SK-N-SH (cell line): Measurements from ENCODE around the gene ADD1. TPM values are rescaled to one million over a fixed set of nuclear protein-coding genes. Genes with fewer than 3 reads are reported as not detected.
"Not testable (repeated sequence)": the region's sequence is repeated elsewhere in the genome, so short reads cannot be mapped to it uniquely, and the experiment has no call there.

Experiments used
- CTCF ChIA-PET: fragments of 300-600, 350-600 bp; formaldehyde crosslinking; extraction: SDS; loops from one replicate; lab custom pipeline; 2021; lab: Yijun Ruan, JAX
- POLR2A ChIA-PET: fragments of 350-600 bp; sonication (Branson Sonifier 250); formaldehyde crosslinking; extraction: SDS; loops from one replicate; lab custom pipeline; 2020; ENCODE audit warnings: antibody characterized with exemption, inconsistent platforms; lab: Yijun Ruan, JAX
- DNase-seq: peaks from one replicate; pipeline ENCODE4 v3.0.0; 2012
- H2AFZ ChIP-seq: fragments of 200-600 bp; sonication (generic); 2 replicates; pipeline ENCODE4 v1.8.1; 2016; ENCODE audit warnings: antibody characterized with exemption, mild to moderate bottlenecking, low read depth
- H3F3A ChIP-seq: fragments of 200-600 bp; sonication (generic); replicated peaks from 2 replicates; pipeline ENCODE3; 2016; ENCODE audit warnings: antibody characterized with exemption, mild to moderate bottlenecking; ENCODE audit not compliant: insufficient read depth
- H3K27ac ChIP-seq, 2 experiments: fragments of 200-500 bp in 1 of 2; fragments of 200-600 bp in 1 of 2; sonication (Bioruptor generic) in 1 of 2; sonication (generic), shearing (Covaris generic) in 1 of 2; 2 replicates each; pipeline versions ENCODE4 v1.5.1 to v1.6.1; 2014 to 2016; ENCODE audit warnings: low read depth in 2 of 2, inconsistent platforms in 1 of 2, low read length in 1 of 2, mild to moderate bottlenecking in 1 of 2, mixed read lengths in 1 of 2
- H3K27me3 ChIP-seq: fragments of 200-600 bp; sonication (generic), shearing (Covaris generic); 2 replicates; pipeline ENCODE4 v1.6.1; 2016; ENCODE audit warnings: mixed run types; ENCODE audit not compliant: insufficient read depth
- H3K36me3 ChIP-seq, 2 experiments: fragments of 200-500 bp in 1 of 2; fragments of 200-600 bp in 1 of 2; sonication (Bioruptor generic) in 1 of 2; sonication (generic) in 1 of 2; replicated peaks in 1 of 2; 2 replicates each; pipeline versions ENCODE3 to v1.5.1; 2014 to 2016; ENCODE audit warnings: low read length in 1 of 2, mild to moderate bottlenecking in 1 of 2; ENCODE audit not compliant: insufficient read depth in 2 of 2, control insufficient read depth in 1 of 2
- H3K4me1 ChIP-seq, 2 experiments: fragments of 200-500 bp in 1 of 2; fragments of 200-600 bp in 1 of 2; sonication (Bioruptor generic) in 1 of 2; sonication (generic), shearing (Covaris generic) in 1 of 2; 2 replicates each; pipeline versions ENCODE4 v1.5.1 to v1.6.1; 2014 to 2016; ENCODE audit warnings: low read depth in 1 of 2, low read length in 1 of 2, mixed run types in 1 of 2; ENCODE audit not compliant: insufficient read depth in 2 of 2, control insufficient read depth in 1 of 2
- H3K4me2 ChIP-seq: fragments of 200-600 bp; sonication (generic), shearing (Covaris generic); 2 replicates; pipeline ENCODE4 v1.6.1; 2017; ENCODE audit warnings: mixed run types
- H3K4me3 ChIP-seq, 2 experiments: fragments of 200-500 bp in 1 of 2; fragments of 200-600 bp in 1 of 2; sonication (Bioruptor generic) in 1 of 2; sonication (generic), shearing (Covaris generic) in 1 of 2; 2 replicates each; pipeline versions ENCODE4 v1.5.1 to v1.8.1; 2014 to 2016; ENCODE audit warnings: low read depth in 2 of 2, inconsistent platforms in 1 of 2, low read length in 1 of 2, mild to moderate bottlenecking in 1 of 2, mixed read lengths in 1 of 2, moderate library complexity in 1 of 2
- H3K79me2 ChIP-seq: fragments of 200-600 bp; sonication (generic); 2 replicates; pipeline ENCODE4 v1.8.1; 2017; ENCODE audit warnings: mild to moderate bottlenecking; ENCODE audit not compliant: insufficient read depth
- H3K9ac ChIP-seq: fragments of 200-600 bp; sonication (generic); 2 replicates; pipeline ENCODE4 v1.6.1; 2017; ENCODE audit warnings: mixed run types
- H3K9me2 ChIP-seq: fragments of 200-600 bp; sonication (generic); 2 replicates; pipeline ENCODE4 v1.6.1; 2017; ENCODE audit warnings: mixed run types
- H3K9me3 ChIP-seq: fragments of 200-600 bp; sonication (generic); 2 replicates; pipeline ENCODE4 v1.6.1; 2017; ENCODE audit warnings: mixed run types, mild to moderate bottlenecking, moderate library complexity
- H4K20me1 ChIP-seq: fragments of 200-600 bp; sonication (generic); 2 replicates; pipeline ENCODE4 v1.6.1; 2017; ENCODE audit warnings: mild to moderate bottlenecking, mixed run types; ENCODE audit not compliant: insufficient read depth
- CHD2 ChIP-seq: fragments of 150-350 bp; IDR thresholded peaks from 2 replicates; pipeline ENCODE4 v1.6.1; 2018; ENCODE audit warnings: low read length; ENCODE audit not compliant: partially characterized antibody
- ELF1 ChIP-seq: IDR thresholded peaks from 2 replicates; pipeline ENCODE4 v1.4.0; 2012
- FOSL2 ChIP-seq: IDR thresholded peaks from 2 replicates; pipeline ENCODE4 v1.4.0; 2012; ENCODE audit warnings: low read depth, mild to moderate bottlenecking, moderate library complexity, borderline replicate concordance
- FOXJ3 ChIP-seq: sonication (generic); formaldehyde crosslinking; IDR thresholded peaks from 2 replicates; pipeline ENCODE4 v1.5.1; 2020; ENCODE audit warnings: mild to moderate bottlenecking, missing genetic modification reagents
- FOXM1 ChIP-seq: IDR thresholded peaks from 2 replicates; pipeline ENCODE4 v1.4.0; 2012; ENCODE audit warnings: low read depth, mild to moderate bottlenecking
- GATA2 ChIP-seq: sonication (generic); formaldehyde crosslinking; IDR thresholded peaks from 2 replicates; pipeline ENCODE4 v1.5.0; 2020; ENCODE audit warnings: mild to moderate bottlenecking, missing genetic modification reagents
- JUND ChIP-seq: IDR thresholded peaks from 2 replicates; pipeline ENCODE4 v1.4.0; 2012
- MEF2A ChIP-seq: IDR thresholded peaks from 2 replicates; pipeline ENCODE4 v1.4.0; 2012; ENCODE audit warnings: low read depth, borderline replicate concordance
- MXI1 ChIP-seq: IDR thresholded peaks from 2 replicates; pipeline ENCODE4 v1.6.1; 2012; ENCODE audit warnings: mild to moderate bottlenecking, low read depth, low read length, improper control_type of control experiment
- RCOR1 ChIP-seq: fragments of 150-350 bp; IDR thresholded peaks from 2 replicates; pipeline ENCODE4 v1.6.1; 2017; ENCODE audit warnings: antibody characterized with exemption, low read length
- RFX5 ChIP-seq: IDR thresholded peaks from 2 replicates; pipeline ENCODE4 v1.6.1; 2012; ENCODE audit warnings: mild to moderate bottlenecking, improper control_type of control experiment, low read length
- SIN3A ChIP-seq: IDR thresholded peaks from 2 replicates; pipeline ENCODE4 v1.6.1; 2012; ENCODE audit warnings: low read depth, mild to moderate bottlenecking, low read length, moderate library complexity, borderline replicate concordance
- TAF1 ChIP-seq: IDR thresholded peaks from 2 replicates; pipeline ENCODE4 v1.6.1; 2012; ENCODE audit warnings: low read depth, mild to moderate bottlenecking, low read length, moderate library complexity, borderline replicate concordance
- TCF12 ChIP-seq: IDR thresholded peaks from 2 replicates; pipeline ENCODE4 v1.4.0; 2012
- WGBS: methylation state at CpG from one replicate; pipeline ENCODE4 v1.1.6; 2017; ENCODE audit warnings: low lambda C conversion rate; 5-methylcytosine and 5-hydroxymethylcytosine counted together
- polyA plus RNA-seq, 3 experiments: library from polyadenylated mRNA; depleted of rRNA; stranded (reverse); fragments of >200 nt; gene quantifications; 2 replicates each; pipeline ENCODE4 v1.2.3, GENCODE V29; 2012
- TF ChIP-seq, protein P1 (sequence below): IDR thresholded peaks from 2 replicates; pipeline ENCODE4 v1.6.1; 2012; ENCODE audit warnings: mild to moderate bottlenecking, low read depth, low read length, moderate library complexity
- TF ChIP-seq, protein P2 (sequence below): fragments of 200-600 bp; sonication (generic); IDR thresholded peaks from 2 replicates; pipeline ENCODE4 v1.6.1; 2017; ENCODE audit warnings: antibody characterized with exemption, mild to moderate bottlenecking, moderate library complexity
- TF ChIP-seq, protein P3 (sequence below): IDR thresholded peaks from 2 replicates; pipeline ENCODE4 v1.4.0; 2012; ENCODE audit warnings: low read depth, borderline replicate concordance
- TF ChIP-seq, protein P4 (sequence below): fragments of 150-350 bp; IDR thresholded peaks from 2 replicates; pipeline ENCODE4 v1.6.1; 2017; ENCODE audit warnings: antibody characterized with exemption, low read length, low read depth, borderline replicate concordance

ADD1 gene
- polyA plus RNA-seq, 1 of the 3 experiments (the other 2 are of a cell fraction): 155 TPM

DNA sequence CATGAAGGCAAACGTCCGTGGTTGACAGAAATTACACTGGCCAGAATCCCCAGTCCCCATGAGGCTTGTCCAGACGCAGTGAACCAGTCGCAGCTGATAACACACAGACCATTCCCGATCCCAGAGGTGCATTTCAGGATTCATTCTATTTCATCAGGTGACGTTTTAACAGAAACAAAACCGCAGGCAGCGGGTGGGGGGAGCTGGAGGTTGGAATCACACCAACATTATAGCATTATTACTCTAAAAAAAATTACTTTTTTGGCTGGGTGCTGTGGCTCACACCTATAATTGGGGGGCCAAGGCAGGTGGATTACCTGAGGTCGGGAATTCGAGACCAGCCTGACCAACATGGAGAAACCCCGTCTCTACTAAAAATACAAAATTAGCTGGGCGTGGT, 94.3 kb downstream of the ADD1 start:
- H3K79me2 ChIP-seq: peaks cover 43% of the 10 kb centered on the region
- H4K20me1 ChIP-seq: 0 out of 2 replicates have a peak, but pooled peaks cover 19% of the 10 kb centered on the region
- no peak overlapping the region for H2AFZ ChIP-seq
- CTCF ChIA-PET: no interaction called here
- TF ChIP-seq TCF12 (no peak), JUND (no peak), CHD2 (no peak), RCOR1 (no peak), GATA2 (no peak), ELF1 (no peak), FOXM1 (no peak), TAF1 (no peak), FOSL2 (no peak), MEF2A (no peak), FOXJ3 (CRISPR knock-in tag) (no peak), RFX5 (no peak), SIN3A (no peak), MXI1 (no peak)
- TF ChIP-seq, protein P1, sequence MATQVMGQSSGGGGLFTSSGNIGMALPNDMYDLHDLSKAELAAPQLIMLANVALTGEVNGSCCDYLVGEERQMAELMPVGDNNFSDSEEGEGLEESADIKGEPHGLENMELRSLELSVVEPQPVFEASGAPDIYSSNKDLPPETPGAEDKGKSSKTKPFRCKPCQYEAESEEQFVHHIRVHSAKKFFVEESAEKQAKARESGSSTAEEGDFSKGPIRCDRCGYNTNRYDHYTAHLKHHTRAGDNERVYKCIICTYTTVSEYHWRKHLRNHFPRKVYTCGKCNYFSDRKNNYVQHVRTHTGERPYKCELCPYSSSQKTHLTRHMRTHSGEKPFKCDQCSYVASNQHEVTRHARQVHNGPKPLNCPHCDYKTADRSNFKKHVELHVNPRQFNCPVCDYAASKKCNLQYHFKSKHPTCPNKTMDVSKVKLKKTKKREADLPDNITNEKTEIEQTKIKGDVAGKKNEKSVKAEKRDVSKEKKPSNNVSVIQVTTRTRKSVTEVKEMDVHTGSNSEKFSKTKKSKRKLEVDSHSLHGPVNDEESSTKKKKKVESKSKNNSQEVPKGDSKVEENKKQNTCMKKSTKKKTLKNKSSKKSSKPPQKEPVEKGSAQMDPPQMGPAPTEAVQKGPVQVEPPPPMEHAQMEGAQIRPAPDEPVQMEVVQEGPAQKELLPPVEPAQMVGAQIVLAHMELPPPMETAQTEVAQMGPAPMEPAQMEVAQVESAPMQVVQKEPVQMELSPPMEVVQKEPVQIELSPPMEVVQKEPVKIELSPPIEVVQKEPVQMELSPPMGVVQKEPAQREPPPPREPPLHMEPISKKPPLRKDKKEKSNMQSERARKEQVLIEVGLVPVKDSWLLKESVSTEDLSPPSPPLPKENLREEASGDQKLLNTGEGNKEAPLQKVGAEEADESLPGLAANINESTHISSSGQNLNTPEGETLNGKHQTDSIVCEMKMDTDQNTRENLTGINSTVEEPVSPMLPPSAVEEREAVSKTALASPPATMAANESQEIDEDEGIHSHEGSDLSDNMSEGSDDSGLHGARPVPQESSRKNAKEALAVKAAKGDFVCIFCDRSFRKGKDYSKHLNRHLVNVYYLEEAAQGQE: no peak
- TF ChIP-seq, protein P2, sequence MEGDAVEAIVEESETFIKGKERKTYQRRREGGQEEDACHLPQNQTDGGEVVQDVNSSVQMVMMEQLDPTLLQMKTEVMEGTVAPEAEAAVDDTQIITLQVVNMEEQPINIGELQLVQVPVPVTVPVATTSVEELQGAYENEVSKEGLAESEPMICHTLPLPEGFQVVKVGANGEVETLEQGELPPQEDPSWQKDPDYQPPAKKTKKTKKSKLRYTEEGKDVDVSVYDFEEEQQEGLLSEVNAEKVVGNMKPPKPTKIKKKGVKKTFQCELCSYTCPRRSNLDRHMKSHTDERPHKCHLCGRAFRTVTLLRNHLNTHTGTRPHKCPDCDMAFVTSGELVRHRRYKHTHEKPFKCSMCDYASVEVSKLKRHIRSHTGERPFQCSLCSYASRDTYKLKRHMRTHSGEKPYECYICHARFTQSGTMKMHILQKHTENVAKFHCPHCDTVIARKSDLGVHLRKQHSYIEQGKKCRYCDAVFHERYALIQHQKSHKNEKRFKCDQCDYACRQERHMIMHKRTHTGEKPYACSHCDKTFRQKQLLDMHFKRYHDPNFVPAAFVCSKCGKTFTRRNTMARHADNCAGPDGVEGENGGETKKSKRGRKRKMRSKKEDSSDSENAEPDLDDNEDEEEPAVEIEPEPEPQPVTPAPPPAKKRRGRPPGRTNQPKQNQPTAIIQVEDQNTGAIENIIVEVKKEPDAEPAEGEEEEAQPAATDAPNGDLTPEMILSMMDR: no peak
- TF ChIP-seq, protein P3, sequence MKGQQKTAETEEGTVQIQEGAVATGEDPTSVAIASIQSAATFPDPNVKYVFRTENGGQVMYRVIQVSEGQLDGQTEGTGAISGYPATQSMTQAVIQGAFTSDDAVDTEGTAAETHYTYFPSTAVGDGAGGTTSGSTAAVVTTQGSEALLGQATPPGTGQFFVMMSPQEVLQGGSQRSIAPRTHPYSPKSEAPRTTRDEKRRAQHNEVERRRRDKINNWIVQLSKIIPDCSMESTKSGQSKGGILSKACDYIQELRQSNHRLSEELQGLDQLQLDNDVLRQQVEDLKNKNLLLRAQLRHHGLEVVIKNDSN: no peak
- TF ChIP-seq, protein P4, sequence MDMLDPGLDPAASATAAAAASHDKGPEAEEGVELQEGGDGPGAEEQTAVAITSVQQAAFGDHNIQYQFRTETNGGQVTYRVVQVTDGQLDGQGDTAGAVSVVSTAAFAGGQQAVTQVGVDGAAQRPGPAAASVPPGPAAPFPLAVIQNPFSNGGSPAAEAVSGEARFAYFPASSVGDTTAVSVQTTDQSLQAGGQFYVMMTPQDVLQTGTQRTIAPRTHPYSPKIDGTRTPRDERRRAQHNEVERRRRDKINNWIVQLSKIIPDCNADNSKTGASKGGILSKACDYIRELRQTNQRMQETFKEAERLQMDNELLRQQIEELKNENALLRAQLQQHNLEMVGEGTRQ: no peak
- H3K27ac ChIP-seq: peak overlapping the region in 1 of 2 experiments; percentile 25; a peak in 1 of 4 replicates
- no peaks in the 10 kb centered on the region for H3K9me3 ChIP-seq
- peaks cover 18 to 34% of the 10 kb centered on the region in 2 experiments for H3K4me1 ChIP-seq
- POLR2A ChIA-PET: interaction anchor here (1.4 kb wide), 1 partner anchor 170 kb away, joined by 3 read pairs; no protein-coding TSS in a partner anchor
- 86% methylated on average over 12 of the region's 12 CpGs for WGBS
- H3F3A ChIP-seq: peaks cover 16% of the 10 kb centered on the region
- H3K9me2 ChIP-seq: no peaks in the 10 kb centered on the region
- peaks cover 30 to 54% of the 10 kb centered on the region in 2 experiments for H3K36me3 ChIP-seq
- H3K27me3 ChIP-seq: no peaks in the 10 kb centered on the region
- H3K4me2 ChIP-seq: peak overlapping the region; percentile 24; the same call in 1 of the 2 replicates
- H3K4me3 ChIP-seq: no peak overlapping the region
- no peak for DNase-seq
- H3K9ac ChIP-seq: no peak overlapping the region

DNA sequence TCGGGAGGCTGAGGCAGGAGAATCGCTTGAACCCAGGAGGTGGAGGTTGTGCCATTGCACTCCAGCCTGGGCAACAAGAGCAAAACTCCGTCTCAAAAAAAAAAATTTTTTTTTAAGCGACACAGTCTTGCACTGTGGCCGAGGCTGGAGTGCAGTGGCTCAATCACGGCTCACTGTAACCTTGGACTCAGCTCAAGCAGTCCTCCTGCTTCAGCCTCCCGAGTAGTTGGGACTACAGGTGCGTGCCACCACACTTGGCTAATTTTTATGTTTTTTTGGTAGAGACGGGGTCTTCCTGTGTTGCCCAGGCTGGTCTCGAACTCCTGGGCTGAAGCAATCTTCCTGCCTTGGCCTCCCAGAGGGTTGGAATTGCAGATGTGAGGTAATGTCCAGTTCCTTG, 94.8 kb downstream of the ADD1 start:
- H3K9me2 ChIP-seq, H3K27ac ChIP-seq, H3K9me3 ChIP-seq, H3K9ac ChIP-seq, H3K4me3 ChIP-seq, H2AFZ ChIP-seq, H3K27me3 ChIP-seq, H3K4me2 ChIP-seq, DNase-seq, CTCF ChIA-PET: not testable (repeated sequence)
- H3K36me3 ChIP-seq: peaks cover 30 to 58% of the 10 kb centered on the region in 2 experiments
- peaks cover 39% of the 10 kb centered on the region for H3K79me2 ChIP-seq
- H3K4me1 ChIP-seq: peaks cover 14 to 30% of the 10 kb centered on the region in 2 experiments
- 0 out of 2 replicates have a peak, but pooled peaks cover 19% of the 10 kb centered on the region for H4K20me1 ChIP-seq
- 96% methylated on average over 9 of the region's 10 CpGs for WGBS
- peaks cover 16% of the 10 kb centered on the region for H3F3A ChIP-seq
- POLR2A ChIA-PET: interaction anchor here (1.4 kb wide), 1 partner anchor 171 kb away, joined by 3 read pairs; no protein-coding TSS in a partner anchor
